Stimulated activated naive CD8-positive, alpha-beta T cell treated with anti-CD3 and anti-CD28 coated beads, Interleukin-15, Interleukin-2, amounts not matched to agents 100 ng/mL and 50 ng/mL, for 24 hours (primary cell): ENCODE measurements around the gene SSR2.

ENCODE experiments used
- H3K27ac Mint-ChIP-seq: one replicate; pipeline ENCODE4 v1.8.0; 2021; ENCODE audit warnings: mild to moderate bottlenecking, mixed read lengths
- H3K27me3 Mint-ChIP-seq: one replicate; pipeline ENCODE4 v1.8.0; 2021; ENCODE audit warnings: mixed read lengths
- H3K36me3 Mint-ChIP-seq: one replicate; pipeline ENCODE4 v1.8.0; 2021; ENCODE audit warnings: low read depth, mixed read lengths
- H3K4me1 Mint-ChIP-seq: one replicate; pipeline ENCODE4 v1.8.0; 2021; ENCODE audit warnings: low read depth, mixed read lengths
- H3K4me3 Mint-ChIP-seq: one replicate; pipeline ENCODE4 v1.8.0; 2021; ENCODE audit warnings: mild to moderate bottlenecking, mixed read lengths
- H3K9me3 Mint-ChIP-seq: one replicate; pipeline ENCODE4 v1.8.0; 2021; ENCODE audit warnings: mixed read lengths

SSR2 gene

DNA sequence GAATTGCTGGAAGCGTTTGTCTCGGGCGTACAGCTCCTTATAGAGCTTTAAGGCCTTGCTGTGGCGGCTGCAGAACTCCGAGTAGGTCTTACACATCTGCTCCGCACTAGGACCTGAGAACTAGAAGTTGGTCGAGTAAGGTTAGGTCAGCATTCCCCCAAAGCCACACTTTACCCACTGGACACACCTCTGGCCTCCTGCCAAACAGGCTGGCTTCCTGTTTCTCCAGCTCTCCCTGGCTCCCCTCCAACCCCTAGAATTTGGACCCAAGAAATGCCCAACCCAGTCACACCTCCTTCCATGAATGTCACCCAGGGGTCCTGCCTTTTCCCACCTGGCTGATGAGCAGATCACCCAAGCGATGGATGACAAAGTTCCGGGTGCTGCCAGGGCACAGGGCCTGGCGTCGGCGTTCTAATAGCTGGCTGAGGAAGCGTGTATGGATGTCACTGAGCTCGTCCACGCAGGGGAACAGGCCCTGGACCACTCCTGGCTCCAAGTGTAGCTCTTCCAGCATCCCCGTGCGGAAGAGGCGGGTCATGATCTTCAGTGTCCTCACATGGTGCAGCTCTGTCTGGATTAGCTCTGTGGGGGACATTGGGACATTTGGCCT lies 58.0 kb downstream of the SSR2 start:
- Mint-ChIP-seq H3K4me3 (no peak overlapping the region), H3K36me3 (peaks cover 73% of the 10 kb centered on the region), H3K27me3 (no peaks in the 10 kb centered on the region), H3K9me3 (no peaks in the 10 kb centered on the region), H3K27ac (peak overlapping the region; percentile 49), H3K4me1 (peaks cover 37% of the 10 kb centered on the region)

DNA sequence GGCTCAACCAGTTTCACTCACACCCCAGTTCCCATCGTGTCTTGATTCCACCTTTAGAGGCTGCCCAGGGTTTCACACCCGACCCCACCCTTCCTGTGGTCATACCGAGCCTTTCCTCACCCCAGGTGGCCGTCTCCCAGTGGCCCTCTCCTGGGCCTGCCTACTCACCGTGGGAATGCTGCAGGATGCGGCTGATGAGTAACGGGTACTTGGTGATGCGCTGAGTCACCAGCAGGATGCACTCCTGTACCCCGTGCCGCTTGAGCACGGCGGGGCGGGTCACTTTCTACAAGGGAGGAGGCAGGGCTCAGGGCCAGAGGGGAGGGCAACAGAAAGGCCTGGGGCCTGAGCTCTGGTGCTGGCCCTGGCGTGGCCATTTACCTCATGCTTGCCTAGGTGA lies 58.8 kb downstream of the SSR2 start:
- Mint-ChIP-seq H3K9me3 (no peaks in the 10 kb centered on the region), H3K27me3 (no peaks in the 10 kb centered on the region), H3K36me3 (peaks cover 74% of the 10 kb centered on the region), H3K4me1 (peaks cover 30% of the 10 kb centered on the region), H3K4me3 (no peak overlapping the region), H3K27ac (peak overlapping the region; percentile 13)

DNA sequence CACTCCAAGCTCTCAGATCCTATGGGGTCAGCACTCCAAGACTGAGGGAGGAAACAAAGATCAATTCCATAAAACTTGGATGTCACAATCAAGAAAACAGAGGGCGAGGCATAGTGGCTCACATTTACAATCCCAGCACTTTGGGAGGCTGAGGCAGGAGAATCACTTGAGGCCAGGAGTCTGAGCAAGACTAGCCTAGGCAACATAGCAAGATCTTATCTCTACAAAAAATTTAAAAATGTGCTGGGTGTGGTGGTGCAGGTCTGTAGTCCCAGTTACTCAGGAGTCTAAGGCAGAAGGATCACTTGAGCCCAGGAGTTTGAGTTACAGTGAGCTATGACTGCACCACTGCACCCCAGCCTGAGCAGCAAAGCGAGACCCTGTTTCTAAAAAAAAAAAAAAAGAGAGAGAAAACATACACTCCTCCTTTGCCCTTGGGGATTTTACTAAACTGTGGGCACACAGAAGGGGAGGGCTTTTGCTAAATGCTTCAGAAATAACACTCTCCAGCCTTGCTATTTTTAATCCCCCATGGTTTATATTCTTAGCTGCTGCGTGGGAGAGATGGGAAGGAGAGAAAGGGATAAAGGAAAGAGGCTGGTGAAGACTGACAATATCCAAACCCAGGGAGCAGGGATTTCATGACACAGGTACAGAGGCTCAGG lies 60.5 kb downstream of the SSR2 start:
- Mint-ChIP-seq H3K36me3 (peaks cover 70% of the 10 kb centered on the region), H3K27me3 (no peaks in the 10 kb centered on the region), H3K4me1 (peaks cover 21% of the 10 kb centered on the region), H3K4me3 (no peak overlapping the region), H3K27ac (peak overlapping the region; percentile 72), H3K9me3 (no peaks in the 10 kb centered on the region)
